Measurements from ENCODE around the gene ADNP2.

Gene ADNP2

GRCh38 chr18:80175451-80176204 lies 66.6 kb downstream of the ADNP2 start:
- no peak for DNase-seq

- no peak for DNase-seq
Observed at GRCh38 chr18:80176334-80177073, 67.4 kb downstream of the ADNP2 start.

DNA sequence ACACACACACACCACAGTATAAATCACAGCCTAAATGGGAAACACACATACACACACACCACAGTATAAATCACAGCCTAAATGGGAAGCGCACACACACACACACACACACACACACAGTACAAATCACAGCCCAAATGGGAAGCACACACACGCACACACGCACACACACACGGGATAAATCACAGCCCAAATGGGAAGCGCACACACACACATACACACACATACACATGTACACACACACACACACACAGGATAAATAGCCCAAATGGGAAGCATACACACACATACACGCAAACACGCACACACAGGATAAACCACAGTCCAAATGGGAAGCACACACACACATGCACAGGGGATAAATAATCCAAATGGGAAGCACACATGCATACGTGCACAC lies 68.1 kb downstream of the ADNP2 start:
- DNase-seq = no peak

- no peak for DNase-seq
Observed at GRCh38 chr18:80178935-80179818, 70.1 kb downstream of the ADNP2 start.

DNA sequence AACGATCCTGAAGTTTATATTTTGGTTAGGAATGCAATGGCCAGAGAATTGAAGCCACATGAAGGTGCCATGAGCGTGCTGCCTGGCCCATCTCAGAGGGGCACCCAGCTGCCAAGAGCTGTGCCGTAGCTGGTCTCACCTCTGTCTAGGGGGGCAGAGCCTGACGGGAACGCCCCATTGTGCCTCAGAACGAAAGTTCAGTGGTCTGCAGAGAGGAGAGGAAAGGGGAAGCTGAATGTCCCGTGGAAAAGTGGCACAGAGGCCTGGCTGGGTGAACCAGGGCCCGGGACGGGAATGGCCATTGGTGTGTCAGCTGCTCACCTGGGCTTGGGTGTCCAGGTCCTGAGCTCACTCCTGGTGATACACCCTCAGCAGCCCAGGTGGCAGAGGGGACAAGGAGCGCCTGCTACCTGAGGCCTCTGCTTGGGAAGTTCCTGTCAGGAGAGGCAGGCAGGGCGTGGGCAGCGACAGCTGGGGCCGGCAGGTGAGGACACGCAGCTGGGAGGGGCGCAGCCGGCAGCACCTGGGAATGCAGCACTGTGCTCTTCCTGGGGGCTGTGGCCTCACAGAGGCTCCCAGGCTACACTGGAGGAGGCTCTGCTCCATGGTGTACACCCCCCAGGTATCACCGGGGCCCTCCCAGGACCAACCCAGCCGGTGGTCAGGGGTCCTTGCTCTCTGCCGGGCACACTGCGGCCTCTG lies 70.9 kb downstream of the ADNP2 start:
- no peak for DNase-seq

DNA sequence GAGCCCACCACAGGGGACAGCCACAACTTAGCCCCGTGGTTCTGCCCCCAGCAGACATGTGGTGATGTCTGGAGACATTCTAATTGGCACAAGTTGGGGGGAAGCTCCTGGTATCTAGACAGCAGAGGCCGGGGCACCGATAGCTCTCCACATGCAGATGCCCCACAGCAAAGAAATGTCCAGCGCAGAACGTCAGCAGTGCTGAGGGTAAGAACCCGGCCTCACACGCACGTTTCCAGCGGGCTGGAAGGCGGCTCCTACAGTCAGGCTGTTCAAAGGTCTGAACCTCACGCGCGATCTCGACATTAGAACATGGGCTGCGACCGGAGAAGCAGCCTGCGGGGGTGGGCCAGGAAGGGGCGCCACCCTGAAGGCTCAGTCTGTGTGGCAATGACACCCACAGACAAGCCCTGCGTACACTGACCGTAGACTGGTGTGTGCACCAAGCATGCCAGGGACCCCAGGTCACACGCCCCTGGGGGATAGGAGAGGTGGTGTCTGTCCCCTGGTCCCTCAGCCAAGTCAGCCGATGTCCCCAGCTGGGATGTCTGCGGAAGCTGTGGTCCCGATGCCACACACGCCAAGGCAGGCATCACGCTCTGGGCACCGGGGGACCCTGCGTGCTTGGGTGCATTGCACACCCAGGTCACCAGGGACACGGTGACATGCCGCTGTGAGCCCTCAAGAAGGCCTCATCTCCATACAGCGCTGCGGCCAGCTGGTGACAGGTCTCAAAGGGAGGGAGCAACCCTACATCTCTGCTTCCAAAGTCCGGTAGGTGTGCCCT lies 71.9 kb downstream of the ADNP2 start:
- DNase-seq = no peak

DNA sequence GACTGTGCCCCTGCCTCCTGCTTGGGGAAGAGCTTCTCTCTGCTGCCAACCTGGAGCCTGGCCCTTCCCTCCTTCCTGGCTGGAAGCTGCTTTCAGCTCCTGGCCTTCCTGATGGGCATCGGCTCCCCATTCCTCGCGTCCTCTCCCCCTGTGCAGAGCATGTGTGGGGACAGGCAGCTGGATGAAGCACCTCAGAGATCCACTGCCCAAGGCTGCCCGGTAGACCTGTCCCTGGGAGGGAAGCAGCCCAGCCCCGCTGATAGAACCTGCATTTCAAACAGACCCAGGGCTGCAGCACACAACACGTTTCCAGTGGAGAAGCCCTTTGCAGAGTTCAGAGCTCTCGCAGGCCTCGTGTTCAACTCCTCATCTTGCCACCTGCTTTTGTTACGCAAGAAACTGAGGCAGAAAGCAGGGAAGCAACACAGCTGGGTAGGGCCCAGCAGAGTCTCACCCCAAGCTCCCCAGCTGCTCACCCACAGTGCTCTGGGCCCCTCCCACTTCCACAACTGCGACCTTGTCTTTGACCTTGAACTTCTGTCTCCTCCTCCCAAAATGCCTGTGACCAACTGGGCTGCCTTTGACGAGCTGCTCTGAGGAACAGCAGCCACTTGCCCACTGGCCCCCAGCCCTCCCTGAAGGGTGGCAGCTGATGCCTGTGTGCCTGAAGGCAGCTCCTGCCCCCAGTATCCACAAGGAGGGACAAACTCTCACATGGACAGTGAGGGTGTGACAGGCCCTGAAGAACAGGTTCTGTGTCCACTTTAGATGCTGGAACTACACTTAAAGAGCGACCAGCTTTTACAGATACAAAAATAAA lies 72.8 kb downstream of the ADNP2 start:
- no peak for DNase-seq

- DNase-seq = no peak
Observed at GRCh38 chr18:80182855-80183254, 73.8 kb downstream of the ADNP2 start.

DNA sequence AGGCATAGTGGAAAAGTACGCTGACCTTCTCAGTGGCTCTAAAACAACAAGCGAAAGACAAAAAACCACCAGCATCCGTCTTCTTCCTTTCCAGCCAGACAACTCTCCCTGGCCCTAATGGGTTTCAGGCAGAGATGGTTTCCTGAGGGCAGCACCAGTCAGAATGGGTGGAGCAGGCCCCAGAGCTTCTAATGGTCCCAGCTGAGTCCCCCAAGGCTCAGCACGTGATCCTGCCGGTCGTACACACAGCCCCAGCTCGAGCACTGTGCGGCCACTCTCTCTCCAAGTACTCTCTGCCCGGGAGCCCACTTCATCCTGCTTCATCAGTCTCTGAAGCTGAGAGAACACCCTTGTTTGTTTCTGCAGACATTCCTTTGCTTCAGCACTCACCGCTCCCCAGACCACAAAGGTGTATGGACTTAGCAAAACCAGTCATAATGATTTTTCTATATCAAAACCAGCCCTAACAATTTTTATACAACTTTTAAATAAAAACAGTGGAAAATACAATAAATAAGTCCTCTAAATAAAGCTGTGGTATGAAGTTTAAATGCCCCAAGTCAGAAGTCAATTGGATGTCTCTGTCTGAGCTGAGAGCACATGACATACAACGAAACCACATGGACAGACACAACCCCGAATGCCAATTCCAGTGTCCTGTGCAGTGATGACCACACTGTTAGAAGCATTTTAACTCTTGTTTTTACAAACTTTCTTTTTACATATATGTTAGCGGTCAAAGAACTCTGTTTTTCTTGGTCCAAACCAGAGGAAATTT lies 74.4 kb downstream of the ADNP2 start:
- no peak for DNase-seq

DNA sequence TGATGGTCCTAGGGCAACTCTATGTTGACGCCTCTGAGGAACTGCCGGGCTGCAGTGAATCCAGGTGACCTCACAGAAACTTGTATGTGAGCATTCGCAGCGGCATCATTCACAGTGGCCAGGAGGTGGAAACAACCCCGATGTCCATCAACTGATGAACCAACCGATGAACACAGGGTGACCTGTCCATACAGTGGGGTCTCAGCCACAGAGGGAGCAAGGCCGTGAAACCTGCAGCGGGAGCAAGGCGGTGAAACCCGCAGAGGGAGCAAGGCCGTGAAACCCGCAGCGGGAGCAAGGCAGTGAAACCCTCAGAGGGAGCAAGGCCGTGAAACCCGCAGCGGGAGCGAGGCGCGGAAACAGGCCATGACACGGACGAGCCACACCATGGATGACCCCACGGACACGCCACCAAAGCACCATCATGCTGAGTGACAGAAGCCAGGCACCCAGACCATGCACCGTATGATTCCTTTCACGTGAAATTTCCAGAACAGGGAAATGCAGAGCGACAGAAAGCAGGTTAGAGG lies 75.2 kb downstream of the ADNP2 start:
- no peak for DNase-seq

DNA sequence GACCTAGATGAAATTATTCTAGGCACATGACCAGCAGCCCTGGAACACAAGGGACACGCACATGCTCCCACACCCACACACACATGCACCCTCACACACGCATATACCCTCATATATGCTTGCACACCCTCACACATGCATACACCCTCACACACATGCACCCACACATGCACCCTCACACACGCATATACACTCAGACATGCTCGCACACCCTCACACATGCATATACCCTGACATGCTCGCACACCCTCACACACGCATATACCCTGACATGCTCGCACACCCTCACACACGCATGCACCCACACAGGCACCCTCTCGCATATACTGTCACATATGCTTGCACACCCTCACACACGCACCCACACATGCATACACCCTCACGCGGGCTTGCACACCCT lies 76.5 kb downstream of the ADNP2 start:
- no peak for DNase-seq

- no peak for DNase-seq
Observed at GRCh38 chr18:80187956-80188642, 79.0 kb downstream of the ADNP2 start.

GRCh38 chr18:80188643-80189530 lies 79.8 kb downstream of the ADNP2 start:
- DNase-seq = no peak

DNA sequence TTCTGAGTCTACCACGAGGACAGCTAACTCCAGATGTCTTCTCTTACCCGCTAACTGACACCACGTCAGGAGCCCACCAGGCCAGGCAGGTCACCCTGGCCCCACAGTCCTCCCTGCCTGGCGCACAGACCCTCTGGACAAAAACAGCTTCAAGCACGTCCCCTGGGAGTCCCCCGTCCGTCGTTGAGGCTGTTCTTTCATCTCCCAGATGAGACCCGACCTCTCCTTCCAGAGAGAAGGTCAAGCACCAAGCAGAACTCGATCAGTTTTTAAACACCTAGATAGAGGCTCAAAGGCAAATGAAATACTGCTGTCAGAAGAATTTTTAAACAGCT lies 80.4 kb downstream of the ADNP2 start:
- DNase-seq = no peak

Measured in AML-193 (cell line).